ENCODE results near the gene IL18RAP.

GRCh38 chr2:102432386-102432785 lies 9.4 kb downstream of the IL18RAP start:
- TF ChIP-seq ZNF565 (CRISPR knock-in tag; conservative IDR thresholded peaks at IDR 0.05; ENCODE audit: low read depth) (no peak), TOX (CRISPR knock-in tag; IDR thresholded peaks at IDR 0.05; ENCODE audit: borderline replicate concordance) (no peak), CSRNP3 (CRISPR knock-in tag; IDR thresholded peaks at IDR 0.05) (no peak), TCF4 (CRISPR knock-in tag; IDR thresholded peaks at IDR 0.05; ENCODE audit: borderline replicate concordance) (no peak), CREB5 (CRISPR knock-in tag; IDR thresholded peaks at IDR 0.05; ENCODE audit: low read depth) (no peak), GLIS3 (CRISPR knock-in tag; IDR thresholded peaks at IDR 0.05) (no peak), TSHZ2 (CRISPR knock-in tag; IDR thresholded peaks at IDR 0.05) (no peak), CSDC2 (CRISPR knock-in tag; IDR thresholded peaks at IDR 0.05) (no peak), ZNF70 (CRISPR knock-in tag; IDR thresholded peaks at IDR 0.05) (no peak), PPARA (CRISPR knock-in tag; IDR thresholded peaks at IDR 0.05; ENCODE audit: borderline replicate concordance) (no peak), ARNTL (CRISPR knock-in tag; IDR thresholded peaks at IDR 0.05; ENCODE audit: borderline replicate concordance, low read depth) (no peak), ZFP30 (CRISPR knock-in tag; IDR thresholded peaks at IDR 0.05) (no peak), OSR1 (CRISPR knock-in tag; IDR thresholded peaks at IDR 0.05) (no peak), ISL1 (CRISPR knock-in tag; IDR thresholded peaks at IDR 0.05) (no peak)

Data from SK-N-SH treated with all-trans-retinoic acid at 6 μM for 48 hours (cell line).